Pons (tissue), 1 donor: Measurements from ENCODE around the gene NEIL3.
"Not testable (repeated sequence)": the region's sequence is repeated elsewhere in the genome, so short reads cannot be mapped to it uniquely, and the experiment has no call there.

Experiments
- DNase-seq: peaks from one replicate; pipeline ENCODE4 v3.0.0-alpha.2; 2016; ENCODE audit warnings: low spot score

The NEIL3 gene

DNA sequence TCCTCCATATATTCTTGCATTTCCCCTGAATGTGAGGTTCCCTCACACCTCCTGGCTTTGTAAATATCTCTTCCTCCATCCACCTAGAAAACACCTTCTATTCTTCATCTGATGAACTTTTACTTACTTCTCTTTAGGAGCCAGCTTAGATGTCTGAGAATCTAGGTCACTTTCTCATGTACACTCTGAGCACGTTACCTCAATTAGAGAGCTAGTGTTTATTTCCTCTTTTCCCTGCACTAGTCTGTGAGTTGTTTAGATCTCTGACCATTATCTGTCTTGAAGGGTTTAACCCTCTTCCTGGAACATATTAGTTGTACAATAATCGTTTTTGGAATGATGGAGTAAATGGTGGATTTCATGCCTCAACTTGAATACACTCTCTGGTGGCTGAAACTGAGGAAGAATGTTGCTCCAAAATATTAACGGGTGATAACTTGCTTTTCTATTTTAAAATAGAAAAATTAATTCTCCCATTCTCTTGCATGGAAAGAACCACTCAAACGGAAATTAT is 8.5 kb upstream of the NEIL3 start:
- no peak for DNase-seq

DNA sequence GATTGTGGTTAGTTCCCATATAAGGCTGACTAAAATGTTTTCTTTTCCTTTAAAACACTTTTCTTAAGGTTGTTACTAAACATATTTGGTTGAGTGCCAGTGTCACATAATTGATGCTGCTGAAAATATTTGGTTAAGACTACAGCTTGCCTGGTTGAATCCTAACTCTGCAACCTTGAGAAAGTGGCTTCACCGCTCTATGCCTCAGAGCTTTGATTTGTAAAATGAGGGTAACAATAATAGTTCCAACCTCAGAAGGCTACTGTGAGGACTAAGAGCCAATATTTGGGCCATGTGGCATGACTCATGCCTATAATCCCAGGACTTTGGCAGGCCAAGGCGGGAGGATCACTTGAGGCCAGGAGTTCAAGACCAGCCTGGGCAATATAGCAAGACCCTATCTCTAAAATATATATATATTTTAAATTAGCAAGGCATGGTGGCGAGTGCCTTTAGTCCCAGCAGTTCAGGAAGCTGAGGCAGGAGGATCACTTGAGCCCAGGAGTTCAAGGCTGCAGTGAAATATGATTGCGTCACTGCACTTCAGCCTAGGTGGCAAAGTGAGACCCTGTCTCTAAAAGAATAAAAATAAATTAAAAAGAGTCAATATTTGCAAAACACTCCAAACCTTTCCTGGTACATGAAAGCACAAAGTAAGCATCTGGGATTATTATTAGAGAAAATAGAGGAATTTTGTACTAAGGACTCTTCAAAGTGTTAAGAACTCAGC is 7.1 kb upstream of the NEIL3 start:
- DNase-seq: no peak

DNA sequence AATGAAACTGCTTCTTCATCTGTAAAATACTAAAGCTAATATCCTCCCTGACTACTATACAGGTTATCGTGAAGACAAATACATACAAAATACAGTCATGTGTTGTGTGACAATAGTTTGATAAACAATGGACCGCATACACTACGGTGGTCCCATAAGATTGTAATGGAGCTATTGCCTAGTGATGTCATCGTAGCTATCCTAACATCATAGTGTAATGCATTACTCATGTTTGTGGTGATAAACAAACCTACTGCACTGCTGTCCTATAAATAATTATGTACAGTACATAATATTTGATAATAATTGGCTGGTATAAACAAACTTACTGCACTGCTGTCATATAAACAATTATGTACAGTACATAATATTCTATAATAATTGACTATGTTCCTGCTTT is 5.6 kb upstream of the NEIL3 start:
- no peak for DNase-seq

DNA sequence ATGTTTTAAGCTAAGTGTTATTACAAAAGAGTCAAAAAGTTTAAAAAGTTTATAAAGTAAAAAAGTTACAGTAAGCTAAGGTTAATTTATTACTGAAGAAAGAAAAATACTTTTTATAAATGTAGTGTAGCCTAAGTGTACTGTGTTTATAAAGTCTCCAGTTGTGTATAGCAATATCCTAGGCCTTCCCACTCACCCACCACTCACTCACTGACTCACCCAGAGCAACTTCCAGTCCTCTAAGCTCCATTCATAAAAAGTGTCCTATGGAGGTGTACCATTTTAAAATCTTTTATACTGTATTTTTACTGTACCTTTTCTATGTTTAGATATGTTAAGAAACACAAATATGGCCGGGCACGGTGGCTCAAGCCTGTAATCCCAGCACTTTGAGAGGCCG is 4.8 kb upstream of the NEIL3 start:
- DNase-seq: not testable (repeated sequence)

DNA sequence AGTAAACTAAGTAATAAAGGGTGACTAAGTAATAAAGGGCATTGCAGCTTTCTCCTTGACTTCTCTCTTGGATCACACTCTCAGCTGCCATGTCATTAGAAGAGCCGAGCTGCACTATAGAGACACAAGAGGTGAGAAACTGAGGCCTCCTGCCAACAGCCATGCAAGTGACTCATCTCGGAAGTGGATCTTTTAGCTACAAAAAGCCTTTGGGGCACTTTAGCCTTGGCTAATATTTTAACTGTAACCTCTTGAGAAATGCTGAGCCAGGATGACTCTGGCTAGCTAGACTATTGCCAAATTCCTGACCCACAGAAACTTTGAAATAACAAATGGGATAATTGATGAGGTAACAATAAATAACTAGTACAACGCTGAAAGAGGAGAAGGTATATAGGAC is 1.5 kb upstream of the NEIL3 start:
- peak; percentile 20 for DNase-seq

DNA sequence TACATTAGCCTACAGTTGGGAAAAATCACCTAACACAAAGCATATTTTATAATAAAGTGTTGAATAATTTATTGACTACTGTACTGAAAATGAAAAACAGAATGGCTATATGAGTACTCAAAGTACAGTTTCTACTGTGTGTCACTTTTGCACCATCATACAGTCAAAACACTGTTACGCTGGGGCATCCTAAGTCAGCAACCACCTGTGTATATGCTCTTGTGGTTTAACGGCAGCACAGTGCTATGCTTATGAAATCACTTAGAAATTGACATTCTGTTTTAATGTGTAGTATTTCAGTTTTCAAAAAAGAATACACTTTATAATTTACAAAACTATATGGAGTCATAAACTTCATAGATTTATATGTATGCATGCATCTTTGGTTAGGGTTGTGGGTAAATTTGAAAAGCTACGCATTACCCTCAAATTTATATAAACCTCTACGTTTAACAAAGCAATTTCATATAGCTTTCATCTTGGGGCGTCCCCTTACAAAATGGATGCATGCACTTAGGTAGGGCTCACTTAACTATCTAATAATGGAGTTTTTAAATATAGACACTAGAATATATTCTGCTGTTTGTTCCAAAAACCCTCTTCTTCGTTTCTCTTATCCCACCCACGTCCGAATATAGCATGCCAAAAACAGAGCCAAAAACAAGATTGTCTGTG is 690 bp upstream of the NEIL3 start:
- no peak for DNase-seq

DNA sequence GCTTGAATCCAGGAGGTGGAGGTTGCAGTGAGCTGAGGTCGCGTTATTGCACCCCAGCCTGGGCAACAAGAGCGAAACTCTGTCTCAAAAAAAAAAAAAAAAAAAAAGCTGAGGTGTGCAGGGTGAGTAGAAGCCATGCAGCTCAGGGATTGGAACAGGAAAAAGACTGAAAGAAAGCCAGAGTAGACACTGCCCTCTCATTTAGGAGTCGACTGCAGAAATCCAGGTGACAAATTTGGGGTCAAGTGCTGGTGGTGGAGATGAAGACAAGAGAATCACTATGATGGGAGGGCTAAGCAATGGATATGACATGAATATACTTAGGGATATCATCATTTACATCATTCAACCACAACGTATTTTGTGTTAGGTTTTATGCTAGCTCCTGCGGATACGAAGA is 1.9 kb downstream of the NEIL3 start:
- DNase-seq: no peak

DNA sequence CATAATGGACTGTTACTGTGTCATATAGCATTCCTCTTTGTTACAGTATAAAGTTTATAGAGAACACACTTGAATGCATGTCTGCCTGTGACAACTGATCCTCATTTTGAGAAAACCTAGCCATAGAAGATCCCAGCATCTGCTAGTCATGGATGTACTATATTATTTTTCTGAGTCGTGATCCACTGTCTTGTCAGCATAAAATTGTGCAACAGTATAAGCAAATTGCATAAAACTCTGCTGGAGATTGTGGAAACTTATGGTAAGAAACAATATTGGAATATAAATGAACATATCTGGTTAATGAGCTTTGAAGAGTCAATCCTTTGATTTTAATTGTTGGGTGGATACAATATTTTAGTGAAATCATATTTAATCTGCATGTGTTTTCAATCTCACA is 3.6 kb downstream of the NEIL3 start:
- DNase-seq: no peak

DNA sequence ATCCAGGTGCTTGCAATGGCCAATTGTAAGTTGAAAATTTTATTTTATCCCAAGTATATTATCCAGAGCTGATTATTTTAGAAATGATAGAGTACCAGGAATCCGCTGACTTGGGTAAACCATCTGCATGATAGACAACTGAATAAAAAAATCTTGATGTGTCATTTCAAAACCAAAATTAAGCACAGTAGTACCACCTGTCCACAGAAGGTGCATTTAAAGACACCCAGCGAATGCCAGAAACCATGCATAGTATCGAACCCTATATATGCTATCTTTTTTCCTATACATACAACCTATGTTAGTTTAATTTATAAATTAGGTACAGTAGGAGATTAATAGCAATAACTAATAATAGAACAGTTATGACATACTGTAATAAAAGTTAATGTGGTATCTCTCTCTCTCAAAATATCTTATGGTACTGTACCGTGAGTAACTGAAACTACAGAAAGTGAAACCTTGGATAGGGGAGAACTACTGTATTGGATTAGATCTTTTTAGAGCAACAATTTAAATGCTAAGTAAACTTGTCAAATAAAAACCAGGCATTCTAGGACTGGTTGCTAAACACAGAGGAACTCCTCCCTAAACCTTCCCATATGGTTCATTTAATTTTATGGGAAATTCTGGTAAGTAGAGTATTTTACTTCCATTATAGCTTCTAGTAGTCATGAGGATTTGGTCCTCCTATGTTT is 6.2 kb downstream of the NEIL3 start:
- no peak for DNase-seq

DNA sequence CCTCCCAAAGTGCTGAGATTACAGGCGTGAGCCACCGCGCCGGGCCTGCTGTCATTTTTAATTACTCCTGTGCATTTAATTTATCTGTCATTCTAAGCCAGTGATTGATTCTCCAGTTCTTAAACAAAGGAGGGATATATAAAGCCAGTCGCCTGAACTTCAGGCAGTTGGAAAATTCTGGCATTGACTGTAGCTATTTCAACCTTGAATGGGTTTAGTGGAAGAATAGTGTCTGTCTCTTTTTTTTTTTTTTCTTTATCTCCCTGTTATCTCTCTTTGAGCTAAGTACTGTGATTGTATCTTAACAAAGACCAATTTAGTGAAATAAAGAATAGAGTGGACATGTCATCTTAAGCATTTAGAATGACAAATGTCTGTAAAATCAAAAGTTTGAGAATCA is 11.0 kb downstream of the NEIL3 start:
- DNase-seq: no peak

DNA sequence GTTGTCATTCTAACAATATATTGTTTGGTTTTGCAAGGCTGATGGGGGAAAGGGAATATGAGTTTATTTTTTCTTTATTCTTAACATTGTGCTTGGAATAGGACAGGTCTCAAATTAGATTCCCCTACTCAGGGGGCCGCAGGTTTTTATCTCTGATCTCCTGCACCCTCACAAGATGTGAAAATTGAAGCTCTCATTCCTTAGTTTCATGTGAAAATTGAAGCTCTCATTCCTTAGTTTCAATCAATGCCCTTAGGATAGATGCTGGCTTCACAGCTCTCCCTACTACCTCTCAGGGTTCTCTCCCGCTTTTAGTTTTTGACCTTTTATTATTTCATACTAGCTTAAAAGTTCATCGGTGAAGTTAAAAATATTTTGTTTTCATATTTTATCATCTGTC is 12.0 kb downstream of the NEIL3 start:
- DNase-seq: no peak

DNA sequence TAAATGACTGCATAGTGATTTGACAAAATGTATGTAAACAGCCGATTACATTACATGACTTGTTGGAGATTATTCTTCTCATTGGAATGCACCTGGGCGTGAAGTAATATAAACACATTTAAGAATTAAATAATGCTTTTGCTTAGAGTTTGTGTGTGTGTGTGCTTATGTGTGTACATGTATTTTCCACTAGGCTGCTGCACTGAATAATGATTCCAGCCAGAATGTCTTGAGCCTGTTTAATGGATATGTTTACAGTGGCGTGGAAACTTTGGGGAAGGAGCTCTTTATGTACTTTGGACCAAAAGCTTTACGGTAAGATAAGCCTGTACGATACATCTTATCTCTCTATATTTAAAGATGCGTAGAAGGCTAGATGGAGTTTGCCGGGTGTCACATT is 12.6 kb downstream of the NEIL3 start:
- no peak for DNase-seq

DNA sequence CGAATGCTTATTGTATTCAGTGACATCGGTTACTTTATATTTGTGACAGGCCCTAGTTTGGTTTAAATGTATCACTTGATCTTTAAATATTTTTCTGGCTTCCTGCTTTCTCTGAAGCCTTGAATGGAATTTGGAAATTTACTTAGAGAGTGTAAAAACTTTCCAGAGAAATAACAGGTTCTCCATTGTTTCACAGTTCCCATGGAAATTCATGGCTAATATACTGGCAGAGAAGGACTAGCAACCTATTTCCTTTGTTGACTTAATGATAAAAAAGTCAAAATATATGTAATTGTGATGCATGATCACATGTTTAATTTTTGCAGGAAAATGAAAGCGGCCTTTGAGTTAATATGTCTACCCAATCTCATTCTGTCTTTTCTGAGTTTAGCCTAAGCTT is 13.2 kb downstream of the NEIL3 start:
- DNase-seq: no peak

DNA sequence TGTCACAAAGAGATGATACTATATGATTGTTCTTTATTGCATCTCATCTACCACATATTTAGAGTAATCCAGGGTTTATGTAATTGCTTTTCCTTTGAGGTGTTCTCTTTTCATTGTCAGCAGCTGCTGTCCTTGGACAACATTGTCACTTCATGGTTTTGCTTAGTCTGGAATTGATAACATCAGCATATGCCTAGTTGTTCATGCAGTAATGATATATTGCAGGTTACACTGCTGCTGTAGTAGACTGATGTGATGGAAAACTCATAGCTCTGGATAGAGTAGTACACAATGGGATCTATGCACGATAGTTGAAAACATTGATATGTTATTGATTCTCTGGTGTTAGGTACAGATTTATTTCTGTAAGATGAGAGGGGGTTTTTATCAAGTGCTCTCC is 13.7 kb downstream of the NEIL3 start:
- DNase-seq: no peak

DNA sequence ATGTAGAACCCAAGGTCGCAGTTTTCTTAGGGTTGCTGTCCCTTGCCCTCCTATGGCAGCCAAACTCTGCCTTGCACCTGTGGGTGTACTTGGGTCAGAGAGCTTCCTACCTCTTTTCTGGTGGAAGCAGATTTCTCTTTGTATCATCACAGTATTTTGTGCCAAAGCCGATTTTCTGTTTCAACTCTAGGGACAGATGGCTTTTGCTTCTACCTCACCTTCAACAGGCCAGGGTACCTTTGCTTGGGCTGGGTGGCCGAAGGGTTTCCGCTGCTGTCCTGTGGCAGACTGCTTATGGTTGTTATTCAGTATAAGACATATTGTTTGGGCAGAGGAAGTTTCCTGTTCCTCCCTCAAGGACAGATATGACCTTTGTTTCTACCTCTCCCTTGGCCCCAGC is 22.4 kb downstream of the NEIL3 start:
- DNase-seq: no peak

DNA sequence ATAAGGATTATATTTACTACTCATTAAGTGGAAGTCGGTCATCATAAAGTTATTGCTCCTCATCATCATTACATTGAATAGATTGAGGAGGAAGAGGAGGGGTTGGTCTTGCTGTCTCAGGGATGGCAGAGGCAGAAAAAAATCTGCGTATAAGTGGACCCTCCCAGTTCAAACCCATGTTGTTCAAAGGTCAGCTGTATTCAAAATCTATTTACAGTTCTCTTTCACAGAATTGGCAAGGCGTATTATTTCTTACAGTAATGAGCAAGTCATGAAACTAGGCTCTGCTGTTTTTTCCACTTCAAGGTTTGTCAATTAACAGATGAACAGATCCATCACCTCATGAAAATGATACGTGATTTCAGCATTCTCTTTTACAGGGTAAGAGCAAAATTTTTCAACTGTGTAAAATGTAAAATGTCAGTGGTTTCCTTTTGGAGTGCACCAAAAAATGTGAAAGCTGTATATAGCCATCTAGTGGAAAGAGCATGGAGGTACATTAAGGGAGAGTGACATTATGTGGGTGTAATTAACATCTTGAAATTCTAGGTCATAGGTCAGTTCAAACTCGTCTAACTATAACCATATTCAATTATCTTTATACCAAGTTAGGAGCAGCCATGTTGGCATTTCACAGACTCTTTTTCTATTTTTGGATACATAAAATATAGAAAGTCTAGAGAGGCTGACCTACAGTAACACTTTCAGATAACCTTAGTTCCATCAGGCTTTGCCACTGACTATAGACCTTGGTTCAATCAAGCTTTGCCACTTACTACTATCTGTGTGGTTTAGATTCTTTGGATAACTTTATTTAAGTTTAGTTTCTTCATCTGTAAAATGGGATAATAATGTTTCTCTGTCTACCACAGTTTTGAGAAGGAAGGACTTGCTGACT is 30.1 kb downstream of the NEIL3 start:
- DNase-seq: peak; percentile 45

DNA sequence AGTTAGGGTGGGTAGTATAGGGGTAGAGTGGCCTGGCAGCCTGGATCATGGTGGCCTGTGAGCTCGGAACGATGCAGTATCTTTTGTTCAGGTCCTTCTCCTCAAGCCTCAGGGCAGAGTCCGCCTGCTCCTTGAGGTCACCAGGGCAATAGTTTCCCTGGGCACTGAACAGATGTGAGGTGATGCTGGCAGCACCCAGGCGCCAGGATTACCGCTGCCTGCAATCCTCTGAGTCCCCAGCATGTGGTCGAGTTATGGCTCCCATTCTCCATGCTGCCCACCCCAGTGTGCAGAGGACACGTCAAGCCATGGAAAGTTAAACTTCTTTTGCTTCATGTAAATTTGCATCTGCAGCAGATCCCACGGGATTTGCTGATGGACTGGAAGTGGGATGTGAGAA is 38.7 kb downstream of the NEIL3 start:
- no peak for DNase-seq

DNA sequence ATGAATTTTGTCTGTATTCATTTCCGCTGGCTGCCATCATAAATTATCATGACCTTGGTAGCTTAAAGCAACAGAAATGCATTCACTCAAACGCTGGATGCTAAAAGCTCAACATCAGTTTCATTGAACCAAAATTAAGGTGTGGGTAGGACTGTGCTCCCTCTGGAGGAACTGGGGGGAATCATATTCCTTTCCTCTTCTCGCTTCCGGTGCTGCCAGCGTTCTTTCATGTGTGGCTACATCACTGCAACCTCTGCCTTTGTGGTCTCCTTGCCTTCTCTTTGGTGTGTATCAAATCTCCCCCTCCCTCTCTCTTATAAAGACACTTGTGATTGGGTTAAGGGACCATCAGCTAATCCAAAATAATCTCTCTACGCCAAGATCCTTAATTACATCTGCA is 39.5 kb downstream of the NEIL3 start:
- DNase-seq: no peak

DNA sequence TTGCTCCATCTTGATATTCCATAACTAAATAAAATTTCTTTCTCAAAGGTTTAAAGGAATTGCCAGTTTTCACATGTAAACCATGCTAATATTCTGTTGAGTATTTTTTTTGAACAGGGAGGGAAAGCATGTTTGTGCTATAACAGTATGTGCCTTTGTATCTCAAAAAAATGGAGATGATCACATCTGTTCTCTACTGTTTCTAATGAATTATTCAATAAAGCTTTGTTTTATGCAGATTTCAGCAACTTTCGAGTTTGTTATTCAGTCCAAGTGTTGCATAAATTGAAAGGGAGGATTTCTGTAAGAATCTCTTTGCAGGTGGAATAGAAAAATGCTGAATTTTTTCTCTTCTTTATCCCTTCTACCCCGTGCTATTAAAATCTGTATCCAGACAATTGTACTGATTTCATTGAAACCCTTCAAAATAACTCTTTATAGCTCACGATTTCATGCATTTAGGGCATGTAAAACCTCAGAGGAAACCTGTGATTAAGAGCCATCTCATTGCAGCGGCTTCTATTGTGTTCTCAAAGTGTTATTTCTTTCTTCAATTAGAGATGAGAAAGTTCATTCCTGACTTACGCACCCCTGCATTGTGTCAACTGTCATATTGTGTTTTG is 42.1 kb downstream of the NEIL3 start:
- DNase-seq: peak; percentile 48

DNA sequence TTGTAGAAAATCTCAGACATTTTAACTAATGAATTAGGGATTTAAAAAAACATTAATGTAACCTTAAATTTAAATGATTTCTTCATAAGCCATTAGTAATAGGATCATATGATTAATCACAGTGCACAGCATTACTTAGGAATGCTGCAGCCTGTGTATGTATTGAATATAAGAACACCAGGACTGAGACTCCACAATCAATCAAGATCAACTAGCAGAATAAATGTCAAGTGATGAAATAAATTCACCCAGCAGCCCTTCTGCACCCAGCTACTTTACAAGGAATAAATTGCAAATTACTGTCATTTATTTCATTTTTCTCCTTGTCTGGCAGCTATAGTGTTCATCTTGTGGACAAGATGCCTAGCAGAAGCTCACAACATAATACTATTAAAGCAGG is 46.5 kb downstream of the NEIL3 start:
- DNase-seq: no peak

DNA sequence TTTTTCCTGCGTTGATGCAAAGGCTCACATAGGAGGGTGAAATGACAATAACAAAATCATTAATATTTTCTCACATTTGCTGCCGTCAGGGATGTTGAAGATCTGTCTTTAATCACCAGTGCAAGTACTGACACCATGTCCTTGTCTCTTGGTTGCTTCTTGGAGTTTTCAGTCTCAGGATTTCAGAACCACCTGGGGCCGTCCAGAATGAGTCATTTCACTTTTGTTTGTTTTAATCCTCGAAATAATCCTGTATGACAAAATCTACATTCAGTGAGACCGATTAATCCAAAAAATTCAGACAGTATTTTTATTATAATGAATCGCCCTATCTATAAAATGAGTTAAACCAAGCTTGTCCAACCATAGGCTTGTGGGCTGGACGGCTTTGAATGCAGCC is 47.2 kb downstream of the NEIL3 start:
- no peak for DNase-seq

DNA sequence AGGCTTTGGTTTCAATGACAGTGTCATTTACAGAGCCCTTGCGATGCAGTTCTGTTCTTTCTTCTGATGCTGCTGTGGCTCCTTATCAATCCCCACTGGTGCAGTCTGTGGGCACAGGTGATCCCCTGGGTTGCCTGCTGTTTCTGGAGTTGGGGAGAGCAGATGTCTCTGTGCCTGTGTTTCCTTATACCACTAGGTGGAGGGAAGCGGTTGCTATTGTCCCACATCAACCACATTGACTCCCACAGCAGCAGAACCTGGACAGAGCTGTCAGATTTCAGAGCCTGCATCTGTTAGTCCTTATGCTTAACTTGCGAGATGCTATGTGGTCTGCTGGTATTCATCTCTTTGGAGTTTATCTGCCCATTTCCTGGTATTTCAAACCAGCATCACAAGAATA is 57.7 kb downstream of the NEIL3 start:
- DNase-seq: no peak
